NT2/D1 (cell line): ENCODE results near the gene SLC39A6.

Experiments used
- SUZ12 ChIP-seq: IDR thresholded peaks from 2 replicates; pipeline ENCODE4 v1.6.1; 2011; ENCODE audit not compliant: insufficient read length, insufficient read depth; ENCODE audit errors: extremely low read depth
- YY1 ChIP-seq: IDR thresholded peaks from 2 replicates; pipeline ENCODE4 v1.6.1; 2011; ENCODE audit not compliant: insufficient read length, insufficient read depth
- ZNF274 ChIP-seq: IDR thresholded peaks from 2 replicates; pipeline ENCODE4 v1.6.1; 2011; ENCODE audit warnings: mild to moderate bottlenecking, low read depth, low read length

DNA sequence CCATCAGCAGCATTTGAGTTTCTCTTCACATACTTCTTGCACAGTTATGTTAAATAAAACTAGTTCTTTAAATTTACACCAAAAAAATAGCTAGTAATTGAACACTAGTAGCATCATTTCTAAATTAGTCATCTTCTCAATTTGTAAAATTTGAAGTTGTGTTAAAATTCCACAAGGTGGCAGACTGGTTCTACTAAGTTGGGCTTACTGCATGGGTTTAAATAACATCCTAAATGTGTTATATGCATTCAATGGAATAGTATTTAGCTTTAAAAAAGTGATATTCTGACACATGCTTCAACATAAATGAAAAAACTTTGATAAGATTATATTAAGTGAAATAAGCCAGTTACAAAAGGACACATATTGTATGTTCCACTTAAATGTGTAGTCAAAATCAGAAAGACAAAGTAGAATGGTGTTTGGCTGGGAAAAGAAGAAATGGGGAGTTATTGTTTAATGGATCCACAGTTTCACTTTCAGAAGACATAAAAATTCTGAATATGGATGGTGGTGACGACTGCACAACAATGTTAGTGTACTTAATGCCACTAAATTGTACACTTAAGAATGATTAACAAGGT is 33.1 kb downstream of the SLC39A6 start:
- TF ChIP-seq ZNF274 (no peak), SUZ12 (no peak), YY1 (no peak)
